ENCODE results near the gene SEC22A. TPM values are rescaled to one million over a fixed set of nuclear protein-coding genes. Genes with fewer than 3 reads are reported as not detected.
"Not testable (repeated sequence)": the region's sequence is repeated elsewhere in the genome, so short reads cannot be mapped to it uniquely, and the experiment has no call there.

SEC22A gene
- polyA plus RNA-seq, 2 donors: 3.2 to 11.5 TPM

DNA sequence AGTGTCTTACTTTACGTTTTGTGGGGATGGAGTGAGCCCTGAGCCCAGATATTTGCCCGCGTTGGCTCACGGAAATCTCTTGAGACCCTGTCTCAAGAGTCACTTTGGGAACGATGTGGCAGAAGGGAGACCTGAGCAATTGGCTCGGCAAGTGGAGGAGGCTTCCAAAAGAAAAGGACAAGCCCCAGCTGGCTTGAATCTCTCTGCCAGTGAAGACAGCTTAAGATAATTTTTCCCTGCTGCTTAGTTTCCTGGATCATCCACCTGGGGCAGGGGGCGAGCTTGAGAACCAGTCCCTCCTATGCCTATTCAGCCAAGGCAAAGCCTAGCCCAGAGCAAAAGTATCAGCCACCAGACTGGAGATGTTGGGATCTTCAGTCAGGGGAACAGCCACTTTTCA lies 708 bp downstream of the SEC22A start:
- Histone ChIP-seq H3K36me3 (ENCODE audit: control insufficient read depth in 2 of 2, insufficient read depth in 2 of 2, low read length in 1 of 2) (no peaks in the 10 kb centered on the region), H3K4me3 (ENCODE audit: low read depth in 1 of 2, low read length in 2 of 2) (peak overlapping the region; percentile 91 to 96), H3K27me3 (ENCODE audit: control insufficient read depth in 1 of 2, insufficient read depth in 2 of 2, low read length in 2 of 2) (no peaks in the 10 kb centered on the region), H3K4me1 (ENCODE audit: control insufficient read depth in 2 of 2, insufficient read depth in 2 of 2, low read length in 1 of 2) (peaks cover 0 to 3% of the 10 kb centered on the region in 2 donors), H3K27ac (ENCODE audit: low read depth in 2 of 2, low read length in 1 of 2) (peak overlapping the region in 1 of 2 donors; percentile 90), H3K9me3 (ENCODE audit: control insufficient read depth in 2 of 2, insufficient read depth in 1 of 2, low read depth in 1 of 2, low read length in 1 of 2) (no peaks in the 10 kb centered on the region)
- 1% methylated on average over 7 of the region's 7 CpGs for WGBS, 2 donors

DNA sequence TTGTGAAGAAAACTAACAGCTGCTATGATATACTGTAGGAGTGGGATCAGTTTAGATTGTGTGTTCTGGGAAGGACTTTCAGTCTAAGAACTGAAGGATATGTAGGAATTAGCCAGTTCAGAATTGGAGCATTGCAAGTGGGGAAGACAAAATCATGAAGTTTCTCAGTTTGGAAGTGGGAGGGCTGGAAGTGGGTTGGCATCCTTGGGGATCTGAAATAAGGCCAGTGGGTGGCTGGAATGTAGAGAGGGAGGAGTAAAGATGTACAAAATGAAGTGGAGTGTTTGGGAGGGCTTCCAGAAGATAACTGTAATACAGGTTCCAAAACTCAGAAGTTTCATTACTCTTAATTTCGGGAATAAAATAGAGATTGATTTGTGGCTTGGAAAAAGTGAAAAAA lies 17.2 kb downstream of the SEC22A start:
- WGBS, 2 donors: 88 to 93% methylated on average over 1 of the region's 1 CpG
- Histone ChIP-seq H3K27me3 (ENCODE audit: control insufficient read depth in 1 of 2, insufficient read depth in 2 of 2, low read length in 2 of 2) (no peaks in the 10 kb centered on the region), H3K9me3 (ENCODE audit: control insufficient read depth in 2 of 2, insufficient read depth in 1 of 2, low read depth in 1 of 2, low read length in 1 of 2) (no peaks in the 10 kb centered on the region), H3K36me3 (ENCODE audit: control insufficient read depth in 2 of 2, insufficient read depth in 2 of 2, low read length in 1 of 2) (no peaks in the 10 kb centered on the region), H3K4me3 (ENCODE audit: low read depth in 1 of 2, low read length in 2 of 2) (no peak overlapping the region), H3K27ac (ENCODE audit: low read depth in 2 of 2, low read length in 1 of 2) (no peak overlapping the region), H3K4me1 (ENCODE audit: control insufficient read depth in 2 of 2, insufficient read depth in 2 of 2, low read length in 1 of 2) (no peaks in the 10 kb centered on the region)

DNA sequence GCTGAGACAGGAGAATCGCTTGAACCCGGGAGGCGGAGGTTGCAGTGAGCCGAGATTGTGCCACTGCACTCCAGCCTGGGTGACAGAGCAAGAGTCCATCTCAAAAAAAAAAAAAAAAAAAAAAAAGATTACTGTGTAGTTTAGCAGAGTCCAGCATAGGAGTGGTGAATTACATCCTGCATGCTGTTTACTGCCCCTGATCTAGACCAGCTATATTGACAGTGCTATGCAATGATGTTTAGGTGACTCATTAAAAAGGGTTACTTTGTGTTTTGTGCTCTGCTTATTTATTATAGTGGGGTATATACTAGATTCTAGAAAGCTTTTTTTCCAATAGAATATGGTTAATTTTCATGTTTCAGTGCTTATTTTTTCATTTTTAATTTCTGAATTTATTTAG lies 19.6 kb downstream of the SEC22A start:
- not testable (repeated sequence) for H3K4me3 ChIP-seq (ENCODE audit: low read depth in 1 of 2, low read length in 2 of 2); H3K27me3 ChIP-seq (ENCODE audit: control insufficient read depth in 1 of 2, insufficient read depth in 2 of 2, low read length in 2 of 2); H3K27ac ChIP-seq (ENCODE audit: low read depth in 2 of 2, low read length in 1 of 2); H3K4me1 ChIP-seq (ENCODE audit: control insufficient read depth in 2 of 2, insufficient read depth in 2 of 2, low read length in 1 of 2); H3K9me3 ChIP-seq (ENCODE audit: control insufficient read depth in 2 of 2, insufficient read depth in 1 of 2, low read depth in 1 of 2, low read length in 1 of 2); H3K36me3 ChIP-seq (ENCODE audit: control insufficient read depth in 2 of 2, insufficient read depth in 2 of 2, low read length in 1 of 2)
- WGBS, 2 donors: 87% methylated on average over 4 of the region's 4 CpGs; no CpG with 5 or more reads in 1 of the 2 donors

DNA sequence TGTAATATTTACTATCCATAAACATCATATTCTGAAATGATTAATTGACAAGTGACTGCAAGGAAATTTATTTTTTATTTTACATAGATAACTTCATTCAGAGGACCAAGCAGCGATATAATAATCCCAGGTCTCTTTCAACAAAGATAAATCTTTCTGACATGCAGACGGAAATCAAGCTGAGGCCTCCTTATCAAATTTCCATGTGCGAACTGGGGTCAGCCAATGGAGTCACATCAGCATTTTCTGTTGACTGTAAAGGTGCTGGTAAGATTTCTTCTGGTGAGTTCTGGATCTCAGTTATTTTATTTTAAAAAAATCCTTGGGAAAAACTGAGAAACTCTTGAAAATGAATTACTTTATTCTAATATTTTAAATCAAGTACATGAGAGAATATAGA lies 23.3 kb downstream of the SEC22A start:
- no peaks in the 10 kb centered on the region for H3K36me3 ChIP-seq (ENCODE audit: control insufficient read depth in 2 of 2, insufficient read depth in 2 of 2, low read length in 1 of 2)
- 90 to 94% methylated on average over 3 of the region's 3 CpGs for WGBS, 2 donors
- H3K9me3 ChIP-seq (ENCODE audit: control insufficient read depth in 2 of 2, insufficient read depth in 1 of 2, low read depth in 1 of 2, low read length in 1 of 2): no peaks in the 10 kb centered on the region
- H3K27ac ChIP-seq (ENCODE audit: low read depth in 2 of 2, low read length in 1 of 2): no peak overlapping the region
- H3K4me3 ChIP-seq (ENCODE audit: low read depth in 1 of 2, low read length in 2 of 2): no peak overlapping the region
- no peaks in the 10 kb centered on the region for H3K4me1 ChIP-seq (ENCODE audit: control insufficient read depth in 2 of 2, insufficient read depth in 2 of 2, low read length in 1 of 2)
- H3K27me3 ChIP-seq (ENCODE audit: control insufficient read depth in 1 of 2, insufficient read depth in 2 of 2, low read length in 2 of 2): no peaks in the 10 kb centered on the region

DNA sequence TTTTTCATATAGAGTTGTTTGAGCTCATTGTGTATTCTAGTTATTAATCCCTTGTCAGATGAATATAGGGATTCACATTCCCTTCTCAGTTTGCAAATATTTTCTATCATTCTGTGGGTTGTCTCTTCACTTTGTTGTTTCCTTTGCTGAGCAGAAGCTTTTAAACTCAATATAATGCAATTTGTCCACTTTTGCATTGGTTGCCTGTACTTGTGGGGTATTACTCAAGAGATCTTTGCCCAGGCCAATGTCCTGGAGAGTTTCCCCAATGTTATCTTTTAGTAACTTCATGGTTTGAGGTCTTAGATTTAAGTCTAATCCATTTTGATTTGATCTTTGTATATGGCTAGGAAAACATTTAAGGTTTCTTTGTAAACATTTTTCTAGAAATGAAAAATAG lies 24.8 kb downstream of the SEC22A start:
- Histone ChIP-seq H3K9me3 (ENCODE audit: control insufficient read depth in 2 of 2, insufficient read depth in 1 of 2, low read depth in 1 of 2, low read length in 1 of 2) (no peaks in the 10 kb centered on the region), H3K36me3 (ENCODE audit: control insufficient read depth in 2 of 2, insufficient read depth in 2 of 2, low read length in 1 of 2) (no peaks in the 10 kb centered on the region), H3K27me3 (ENCODE audit: control insufficient read depth in 1 of 2, insufficient read depth in 2 of 2, low read length in 2 of 2) (no peaks in the 10 kb centered on the region), H3K4me3 (ENCODE audit: low read depth in 1 of 2, low read length in 2 of 2) (no peak overlapping the region), H3K27ac (ENCODE audit: low read depth in 2 of 2, low read length in 1 of 2) (no peak overlapping the region), H3K4me1 (ENCODE audit: control insufficient read depth in 2 of 2, insufficient read depth in 2 of 2, low read length in 1 of 2) (no peaks in the 10 kb centered on the region)

DNA sequence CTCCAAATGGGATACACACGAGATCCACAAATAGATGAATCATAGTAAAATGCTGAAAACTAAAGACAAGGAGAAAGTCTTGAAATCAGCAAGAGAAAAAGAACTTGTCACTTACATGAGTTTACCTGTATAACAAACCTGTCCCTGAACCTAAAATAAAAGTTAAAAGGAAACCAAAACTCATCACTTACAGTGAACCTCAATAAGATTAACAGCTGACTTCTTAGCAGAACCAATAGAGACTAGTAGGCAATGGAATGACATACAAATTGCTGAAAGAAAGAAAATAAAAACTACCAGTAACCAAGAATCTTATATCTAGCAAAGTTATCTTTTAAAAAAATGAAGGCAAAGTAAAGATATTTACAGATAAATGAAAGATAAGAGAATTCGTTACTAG lies 27.4 kb downstream of the SEC22A start:
- H3K27ac ChIP-seq (ENCODE audit: low read depth in 2 of 2, low read length in 1 of 2): no peak overlapping the region
- no peaks in the 10 kb centered on the region for H3K9me3 ChIP-seq (ENCODE audit: control insufficient read depth in 2 of 2, insufficient read depth in 1 of 2, low read depth in 1 of 2, low read length in 1 of 2)
- H3K27me3 ChIP-seq (ENCODE audit: control insufficient read depth in 1 of 2, insufficient read depth in 2 of 2, low read length in 2 of 2): no peaks in the 10 kb centered on the region
- WGBS, 2 donors: 95 to 98% methylated on average over 2 of the region's 2 CpGs
- H3K36me3 ChIP-seq (ENCODE audit: control insufficient read depth in 2 of 2, insufficient read depth in 2 of 2, low read length in 1 of 2): no peaks in the 10 kb centered on the region
- H3K4me1 ChIP-seq (ENCODE audit: control insufficient read depth in 2 of 2, insufficient read depth in 2 of 2, low read length in 1 of 2): no peaks in the 10 kb centered on the region
- H3K4me3 ChIP-seq (ENCODE audit: low read depth in 1 of 2, low read length in 2 of 2): no peak overlapping the region

DNA sequence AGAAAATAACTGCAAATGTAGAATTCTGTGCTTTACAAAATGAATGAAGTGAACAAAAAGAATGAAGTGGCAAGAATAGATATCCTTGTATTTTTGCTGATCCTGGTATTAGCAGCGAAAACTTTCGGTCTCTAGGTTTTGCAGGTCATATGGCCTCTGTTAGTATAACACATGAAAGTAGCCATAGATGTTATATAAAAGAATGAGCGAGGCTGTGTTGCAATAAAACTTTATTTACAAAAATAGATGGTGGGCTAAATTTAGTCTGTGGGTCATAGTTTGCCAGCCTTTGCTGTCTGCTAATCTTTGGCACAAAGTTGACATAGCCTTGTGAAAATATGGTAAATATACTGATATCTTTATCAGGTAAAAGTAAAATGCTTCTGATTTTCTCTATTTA lies 35.2 kb downstream of the SEC22A start:
- Histone ChIP-seq H3K9me3 (ENCODE audit: control insufficient read depth in 2 of 2, insufficient read depth in 1 of 2, low read depth in 1 of 2, low read length in 1 of 2) (no peaks in the 10 kb centered on the region), H3K4me3 (ENCODE audit: low read depth in 1 of 2, low read length in 2 of 2) (no peak overlapping the region), H3K27me3 (ENCODE audit: control insufficient read depth in 1 of 2, insufficient read depth in 2 of 2, low read length in 2 of 2) (no peaks in the 10 kb centered on the region), H3K36me3 (ENCODE audit: control insufficient read depth in 2 of 2, insufficient read depth in 2 of 2, low read length in 1 of 2) (no peaks in the 10 kb centered on the region), H3K27ac (ENCODE audit: low read depth in 2 of 2, low read length in 1 of 2) (no peak overlapping the region), H3K4me1 (ENCODE audit: control insufficient read depth in 2 of 2, insufficient read depth in 2 of 2, low read length in 1 of 2) (no peaks in the 10 kb centered on the region)
- WGBS, 2 donors: 96 to 97% methylated on average over 3 of the region's 3 CpGs

DNA sequence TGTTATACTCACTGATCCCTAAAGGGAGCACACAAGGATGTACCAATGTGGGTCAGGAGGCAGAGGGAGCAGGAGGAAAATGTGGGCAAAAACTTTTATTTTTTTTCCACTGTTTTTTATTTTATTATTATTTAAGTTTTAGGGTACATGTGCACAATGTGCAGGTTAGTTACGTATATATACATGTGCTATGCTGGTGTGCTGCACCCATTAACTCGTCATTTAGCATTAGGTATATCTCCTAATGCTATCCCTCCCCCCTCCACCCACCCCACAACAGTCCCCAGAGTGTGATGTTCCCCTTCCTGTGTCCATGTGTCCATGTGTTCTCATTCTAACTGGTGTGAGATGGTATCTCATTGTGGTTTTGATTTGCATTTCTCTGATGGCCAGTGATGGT lies 37.4 kb downstream of the SEC22A start:
- not testable (repeated sequence) for H3K4me3 ChIP-seq (ENCODE audit: low read depth in 1 of 2, low read length in 2 of 2)

DNA sequence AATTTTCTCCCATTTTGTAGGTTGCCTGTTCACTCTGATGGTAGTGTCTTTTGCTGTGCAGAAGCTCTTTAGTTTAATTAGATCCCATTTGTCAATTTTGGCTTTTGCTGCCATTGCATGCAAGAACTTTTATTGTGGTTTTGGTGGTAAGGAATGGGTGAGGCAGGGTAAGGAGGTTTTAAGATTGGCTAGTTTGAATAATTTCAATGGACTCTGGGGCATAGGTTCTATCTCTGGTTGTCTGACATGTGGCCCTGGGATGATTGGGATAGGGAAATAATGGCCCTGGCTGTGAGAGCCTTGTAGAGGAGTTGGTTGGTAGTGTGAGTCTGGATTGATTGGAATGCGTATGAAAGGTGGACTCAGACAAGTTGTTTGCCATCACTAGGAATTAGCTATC lies 38.0 kb downstream of the SEC22A start:
- H3K4me1 ChIP-seq (ENCODE audit: control insufficient read depth in 2 of 2, insufficient read depth in 2 of 2, low read length in 1 of 2): no peaks in the 10 kb centered on the region
- H3K9me3 ChIP-seq (ENCODE audit: control insufficient read depth in 2 of 2, insufficient read depth in 1 of 2, low read depth in 1 of 2, low read length in 1 of 2): no peaks in the 10 kb centered on the region
- H3K27ac ChIP-seq (ENCODE audit: low read depth in 2 of 2, low read length in 1 of 2): no peak overlapping the region
- 98 to 100% methylated on average over 1 of the region's 1 CpG for WGBS, 2 donors
- H3K4me3 ChIP-seq (ENCODE audit: low read depth in 1 of 2, low read length in 2 of 2): no peak overlapping the region
- H3K36me3 ChIP-seq (ENCODE audit: control insufficient read depth in 2 of 2, insufficient read depth in 2 of 2, low read length in 1 of 2): no peaks in the 10 kb centered on the region
- H3K27me3 ChIP-seq (ENCODE audit: control insufficient read depth in 1 of 2, insufficient read depth in 2 of 2, low read length in 2 of 2): no peaks in the 10 kb centered on the region

More for the DNA sequence above, 37.4 kb downstream of the SEC22A start:
- H3K4me1 ChIP-seq (ENCODE audit: control insufficient read depth in 2 of 2, insufficient read depth in 2 of 2, low read length in 1 of 2); H3K9me3 ChIP-seq (ENCODE audit: control insufficient read depth in 2 of 2, insufficient read depth in 1 of 2, low read depth in 1 of 2, low read length in 1 of 2); H3K27ac ChIP-seq (ENCODE audit: low read depth in 2 of 2, low read length in 1 of 2); H3K36me3 ChIP-seq (ENCODE audit: control insufficient read depth in 2 of 2, insufficient read depth in 2 of 2, low read length in 1 of 2); H3K27me3 ChIP-seq (ENCODE audit: control insufficient read depth in 1 of 2, insufficient read depth in 2 of 2, low read length in 2 of 2): not testable (repeated sequence)
- whole genome bisulfite sequencing, 2 donors: 94 to 97% methylated on average over 2 of the region's 2 CpGs

DNA sequence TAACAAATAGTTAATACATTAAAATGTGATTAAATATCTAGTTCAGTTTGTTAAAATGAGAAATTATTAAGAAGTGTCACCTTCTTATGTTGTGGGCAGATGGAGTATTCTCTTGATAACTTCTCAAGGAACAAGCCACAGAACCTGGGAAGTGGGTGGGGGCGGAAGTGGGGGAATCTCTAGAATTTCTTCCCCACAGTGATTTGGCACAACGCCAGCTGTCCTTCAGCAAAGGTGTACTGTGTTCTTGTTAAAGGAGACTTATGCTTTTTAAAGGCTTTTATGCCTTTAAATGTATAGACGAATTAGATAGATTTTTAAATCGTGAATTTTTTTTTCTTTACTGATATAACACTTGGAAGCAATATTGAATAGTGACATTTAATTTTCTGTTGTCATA lies 42.4 kb downstream of the SEC22A start:
- H3K4me3 ChIP-seq (ENCODE audit: low read depth in 1 of 2, low read length in 2 of 2): no peak overlapping the region
- no peak overlapping the region for H3K27ac ChIP-seq (ENCODE audit: low read depth in 2 of 2, low read length in 1 of 2)
- H3K4me1 ChIP-seq (ENCODE audit: control insufficient read depth in 2 of 2, insufficient read depth in 2 of 2, low read length in 1 of 2): no peaks in the 10 kb centered on the region
- H3K9me3 ChIP-seq (ENCODE audit: control insufficient read depth in 2 of 2, insufficient read depth in 1 of 2, low read depth in 1 of 2, low read length in 1 of 2): no peaks in the 10 kb centered on the region
- peaks cover 0 to 2% of the 10 kb centered on the region in 2 donors for H3K36me3 ChIP-seq (ENCODE audit: control insufficient read depth in 2 of 2, insufficient read depth in 2 of 2, low read length in 1 of 2)
- no peaks in the 10 kb centered on the region for H3K27me3 ChIP-seq (ENCODE audit: control insufficient read depth in 1 of 2, insufficient read depth in 2 of 2, low read length in 2 of 2)
- WGBS, 2 donors: 72 to 77% methylated on average over 4 of the region's 4 CpGs

Measured in esophagus (tissue), 2 donors.